ENCODE results near the gene ST7.
"Not testable (repeated sequence)": the region's sequence is repeated elsewhere in the genome, so short reads cannot be mapped to it uniquely, and the experiment has no call there.

ST7 gene

DNA sequence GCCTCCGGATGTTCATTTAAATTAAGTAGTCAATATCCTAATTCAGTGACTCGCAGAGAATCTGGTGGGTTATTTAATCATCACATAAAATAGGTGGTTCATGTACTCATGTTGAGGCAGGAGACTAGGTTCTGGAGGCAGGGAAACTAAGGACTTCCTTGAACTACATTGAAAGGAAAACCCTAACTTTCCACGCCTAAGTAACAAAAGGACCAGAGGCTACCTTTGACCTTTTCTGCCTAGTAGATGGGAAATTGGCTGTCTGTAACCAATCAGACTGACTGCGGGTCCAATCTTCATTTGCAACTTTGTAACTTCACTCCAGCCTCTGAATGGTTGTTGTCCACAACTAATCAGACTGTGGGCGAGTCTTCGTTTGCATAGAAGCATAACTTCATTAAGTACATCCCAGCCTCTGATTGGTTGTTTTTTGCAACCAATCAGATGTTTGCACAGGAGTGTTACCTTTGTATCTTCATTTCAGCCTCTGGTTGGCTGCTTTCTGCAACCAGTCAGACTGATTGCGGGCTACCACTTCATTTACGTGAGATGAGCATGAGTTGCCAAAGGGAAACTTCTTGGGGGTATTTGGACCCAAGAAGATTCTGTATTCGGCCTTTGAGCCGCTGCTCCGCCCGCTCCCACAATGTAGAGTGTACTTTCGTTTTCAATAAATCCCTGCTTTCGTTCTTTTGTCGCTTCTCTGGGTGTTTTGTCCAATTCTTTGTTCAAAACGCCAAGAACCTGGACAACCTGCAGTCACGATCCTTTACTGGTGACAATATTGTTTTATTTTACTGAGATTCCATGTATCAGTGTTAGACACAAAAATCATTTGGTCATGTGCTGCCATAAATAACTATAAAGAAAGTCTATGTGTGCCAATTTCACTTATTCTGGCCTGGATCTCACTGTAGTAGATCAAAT is 1.7 kb upstream of the ST7 start:
- no peak for DNase-seq (ENCODE audit: low read depth, low spot score)

DNA sequence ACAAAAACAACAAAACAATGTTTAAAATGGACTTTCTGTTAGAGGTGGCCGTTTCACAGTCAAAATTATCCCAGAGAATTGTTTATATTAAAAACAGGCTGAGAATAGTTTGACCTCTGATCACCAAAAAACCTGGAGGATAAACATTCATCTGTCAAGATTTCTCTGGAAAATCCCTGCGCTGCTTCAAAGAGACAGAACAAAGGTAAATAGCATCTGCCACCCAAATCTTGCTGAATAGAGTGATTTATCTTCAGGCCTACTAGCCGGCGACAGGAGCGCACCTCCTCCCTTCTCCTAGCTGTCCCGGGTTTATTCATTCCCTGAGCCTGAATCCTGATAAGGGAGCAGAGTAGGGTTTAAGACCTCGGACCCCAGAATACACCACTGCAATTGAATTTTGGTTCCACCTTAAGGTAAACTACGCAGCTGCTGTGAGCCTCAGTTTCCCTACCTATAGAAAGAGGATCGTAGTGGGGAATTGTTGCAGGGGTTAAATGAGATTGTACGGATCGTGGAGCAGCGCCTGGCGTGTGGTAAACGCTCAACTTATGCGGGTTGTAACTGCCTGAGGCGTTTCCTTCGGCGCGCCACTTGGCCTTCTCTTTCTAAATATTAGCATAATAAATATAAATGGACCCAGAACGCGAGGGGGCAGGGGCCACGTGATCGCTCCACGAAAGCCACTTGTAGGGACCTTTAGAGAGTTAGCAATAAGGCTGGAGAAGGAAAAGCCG is 498 bp upstream of the ST7 start:
- peak; percentile 10 for DNase-seq (ENCODE audit: low read depth, low spot score)

DNA sequence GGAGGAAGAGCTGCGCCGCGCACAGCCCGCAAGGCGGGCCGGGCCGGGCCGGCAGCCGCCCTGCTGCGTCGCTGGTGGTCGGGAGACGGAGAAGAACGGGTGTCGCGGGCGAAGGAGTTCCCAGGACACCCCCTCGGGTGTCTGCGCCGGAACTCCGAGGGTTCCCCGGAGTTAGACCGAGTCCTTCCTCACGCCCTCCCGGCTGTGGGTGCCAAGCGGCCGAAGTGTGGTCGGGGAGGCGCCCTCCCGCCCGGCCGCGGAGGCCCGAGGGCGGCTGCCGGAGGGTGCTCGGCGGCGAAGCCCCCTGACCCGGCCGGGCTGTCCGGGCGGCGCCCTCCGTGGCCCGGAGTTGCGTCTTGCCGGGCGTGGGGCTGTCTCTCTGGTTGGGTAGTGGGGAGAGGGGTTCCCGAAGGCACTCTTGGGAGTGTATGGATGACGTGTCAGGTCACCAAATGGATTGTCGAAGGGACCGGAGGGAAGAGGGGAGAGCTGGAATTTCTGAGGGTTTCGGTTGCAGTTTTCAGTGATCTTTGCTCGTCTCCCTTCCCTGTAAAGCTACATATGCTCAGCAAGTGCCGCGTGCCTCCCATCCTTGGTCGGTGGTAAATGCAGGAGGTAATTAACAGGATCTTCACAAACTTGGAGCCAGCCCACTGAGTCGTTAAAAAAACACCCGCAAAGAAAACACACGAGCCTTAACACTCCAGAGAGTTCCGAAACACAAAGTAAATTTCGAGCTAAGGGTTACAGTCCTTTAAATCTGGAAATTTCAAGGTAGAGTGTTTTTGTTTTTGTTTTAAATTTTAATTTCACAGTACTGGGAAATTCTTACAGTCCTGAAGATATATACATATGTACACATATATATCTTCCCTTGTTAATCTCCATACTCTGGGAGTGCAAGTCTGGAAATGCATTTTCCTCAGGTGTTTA is 871 bp downstream of the ST7 start:
- no peak for DNase-seq (ENCODE audit: low read depth, low spot score)

DNA sequence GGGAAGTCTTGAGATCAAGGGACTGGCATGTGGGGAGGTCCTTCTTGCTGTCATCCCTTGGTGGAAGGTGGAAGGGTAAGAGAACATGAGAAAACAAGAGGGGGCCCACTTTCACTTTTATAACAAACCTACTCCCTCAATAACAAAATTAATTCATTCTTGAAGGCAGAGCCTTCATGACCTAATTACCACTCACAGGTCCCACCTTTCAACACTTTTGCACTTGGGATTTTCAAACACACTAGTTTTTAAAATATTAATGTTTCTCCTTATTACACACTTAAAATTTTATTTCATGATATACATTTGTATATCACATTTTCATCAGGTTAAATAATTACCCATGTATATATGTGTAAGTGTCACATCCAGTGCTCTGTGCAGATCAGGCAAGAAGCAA is 2.0 kb downstream of the ST7 start:
- DNase-seq (ENCODE audit: low read depth, low spot score), result no peak

DNA sequence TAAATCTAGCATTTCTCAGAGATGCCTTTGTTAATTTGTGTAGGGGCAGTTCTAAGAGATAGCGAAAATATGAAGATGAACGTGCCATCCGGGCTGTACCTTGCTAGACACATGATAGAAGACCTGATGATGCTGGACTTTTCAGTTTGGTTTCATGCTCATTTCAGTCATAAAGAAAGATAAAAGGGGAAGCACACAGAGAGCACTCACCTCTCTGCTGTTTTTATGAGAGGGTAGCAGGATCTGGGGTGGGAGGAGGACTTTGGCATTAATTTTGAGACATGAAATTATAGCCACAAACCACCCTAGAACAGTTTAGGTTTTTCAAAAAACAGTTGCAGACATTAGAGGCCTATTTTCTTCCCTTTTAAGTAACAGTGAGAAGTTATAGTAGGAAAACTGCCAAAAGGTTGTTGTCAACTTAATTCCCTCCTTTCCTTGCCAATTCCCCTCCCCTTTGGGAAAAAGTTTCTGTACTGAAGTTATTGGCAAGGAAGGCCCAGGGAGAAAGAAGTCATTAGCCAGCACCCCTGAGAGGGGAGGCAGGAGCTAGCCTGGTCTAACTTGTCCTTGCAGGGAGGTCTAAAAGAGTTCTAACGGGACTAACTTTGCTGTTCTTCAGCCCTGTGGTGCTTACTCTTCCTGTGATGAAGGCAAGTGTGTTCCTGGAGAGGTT is 2.6 kb downstream of the ST7 start:
- no peak for DNase-seq (ENCODE audit: low read depth, low spot score)

DNA sequence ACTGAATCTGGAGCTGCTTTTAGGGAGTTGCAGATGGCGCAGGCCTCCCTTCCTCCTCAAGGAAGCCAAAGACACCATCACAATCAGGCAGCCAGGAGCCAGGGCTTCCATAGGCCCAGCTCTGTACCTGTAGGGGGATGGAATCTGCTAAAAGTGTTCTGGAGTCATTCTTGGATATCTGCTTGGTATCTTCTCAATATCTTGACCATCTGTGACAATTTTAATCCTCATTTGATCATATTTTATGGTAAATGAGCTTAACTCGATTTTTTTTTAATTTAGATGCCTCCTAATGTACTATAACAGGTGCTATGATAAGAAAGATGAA is 3.1 kb downstream of the ST7 start:
- DNase-seq (ENCODE audit: low read depth, low spot score), result no peak

DNA sequence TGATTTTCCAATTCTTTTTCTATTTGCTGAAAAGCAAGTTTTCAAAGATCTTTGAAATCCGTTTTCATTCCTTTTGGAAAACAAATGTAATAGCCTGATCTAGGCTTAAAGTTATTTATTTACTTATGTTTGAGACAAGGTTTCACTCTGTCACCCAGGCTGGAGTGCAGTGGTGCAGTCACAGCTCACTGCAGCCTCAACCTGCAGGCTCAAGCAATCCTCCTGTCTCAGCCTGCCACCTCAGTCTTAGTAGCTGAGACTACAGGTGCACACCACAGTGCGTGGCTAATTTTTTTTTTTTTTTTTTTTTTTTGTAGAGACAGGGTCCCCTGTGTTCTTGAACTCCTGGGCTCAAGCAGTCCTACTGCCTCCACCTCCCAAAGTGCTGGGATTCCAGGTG is 4.6 kb downstream of the ST7 start:
- no peak for DNase-seq (ENCODE audit: low read depth, low spot score)

DNA sequence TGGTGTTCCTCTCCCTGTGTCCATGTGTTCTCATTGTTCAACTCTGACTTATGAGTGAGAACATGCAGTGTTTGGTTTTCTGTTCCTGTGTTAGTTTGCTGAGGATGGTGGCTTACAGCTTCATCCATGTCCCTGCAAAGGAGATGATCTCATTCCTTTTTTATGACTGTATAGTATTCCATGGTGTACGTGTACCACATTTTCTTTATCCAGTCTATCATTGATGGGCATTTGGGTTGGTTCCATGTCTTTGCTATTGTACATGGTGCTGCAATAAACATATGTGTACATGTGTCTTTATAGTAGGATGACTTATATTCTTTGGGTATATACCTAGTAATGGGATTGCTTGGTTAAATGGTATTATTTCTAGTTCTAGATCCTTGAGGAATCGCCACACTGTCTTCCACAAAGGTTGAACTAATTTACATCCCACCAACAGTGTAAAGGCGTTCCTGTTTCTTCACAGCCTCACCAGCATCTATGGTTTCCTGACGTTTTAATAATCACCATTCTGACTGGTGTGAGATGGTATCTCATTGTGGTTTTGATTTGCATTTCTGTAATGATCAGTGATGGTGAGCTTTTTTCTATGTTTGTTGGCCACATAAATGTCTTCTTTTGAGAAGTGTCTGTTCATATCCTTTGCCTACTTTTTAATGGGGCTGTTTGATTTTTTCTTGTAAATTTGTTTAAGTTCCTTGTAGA is 8.8 kb downstream of the ST7 start:
- DNase-seq (ENCODE audit: low read depth, low spot score), result not testable (repeated sequence)

DNA sequence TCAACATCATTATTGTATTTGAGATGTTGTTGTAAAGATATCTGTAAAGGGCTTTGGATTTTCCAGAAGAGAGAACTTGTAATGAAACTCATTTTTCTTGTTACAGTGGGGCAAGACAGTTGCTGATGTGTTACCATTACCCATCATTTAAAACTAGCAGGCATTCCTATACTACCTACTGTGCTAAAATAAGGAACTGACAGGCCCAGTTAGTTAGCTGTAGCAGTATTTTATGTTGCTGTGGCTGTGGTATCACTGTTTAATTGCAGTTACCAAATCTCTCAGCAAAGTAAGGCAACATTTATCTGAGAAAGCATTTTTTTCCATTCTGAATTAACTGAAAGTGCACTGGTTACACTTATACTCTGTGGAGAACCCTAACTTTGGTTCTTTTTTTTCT is 9.9 kb downstream of the ST7 start:
- no peak for DNase-seq (ENCODE audit: low read depth, low spot score)

DNA sequence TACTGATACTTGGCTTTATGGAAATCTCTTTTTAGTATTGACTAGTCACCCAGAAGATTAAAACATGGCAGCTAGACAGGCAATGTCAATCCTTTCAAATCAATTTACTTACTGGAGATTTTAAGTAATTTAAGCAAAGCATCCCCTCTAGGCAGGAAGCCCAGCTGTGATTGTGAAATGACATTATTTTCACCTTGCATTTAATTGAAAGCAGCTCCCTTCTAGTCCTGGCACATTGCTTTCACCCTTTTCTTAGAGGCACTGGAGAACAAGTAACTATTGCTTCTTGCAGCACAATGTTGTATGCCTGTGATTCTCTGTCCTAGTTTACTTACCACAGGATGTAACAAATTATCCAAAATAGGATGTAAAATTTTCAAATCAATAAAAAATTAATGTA is 13.3 kb downstream of the ST7 start:
- no peak for DNase-seq (ENCODE audit: low read depth, low spot score)

DNA sequence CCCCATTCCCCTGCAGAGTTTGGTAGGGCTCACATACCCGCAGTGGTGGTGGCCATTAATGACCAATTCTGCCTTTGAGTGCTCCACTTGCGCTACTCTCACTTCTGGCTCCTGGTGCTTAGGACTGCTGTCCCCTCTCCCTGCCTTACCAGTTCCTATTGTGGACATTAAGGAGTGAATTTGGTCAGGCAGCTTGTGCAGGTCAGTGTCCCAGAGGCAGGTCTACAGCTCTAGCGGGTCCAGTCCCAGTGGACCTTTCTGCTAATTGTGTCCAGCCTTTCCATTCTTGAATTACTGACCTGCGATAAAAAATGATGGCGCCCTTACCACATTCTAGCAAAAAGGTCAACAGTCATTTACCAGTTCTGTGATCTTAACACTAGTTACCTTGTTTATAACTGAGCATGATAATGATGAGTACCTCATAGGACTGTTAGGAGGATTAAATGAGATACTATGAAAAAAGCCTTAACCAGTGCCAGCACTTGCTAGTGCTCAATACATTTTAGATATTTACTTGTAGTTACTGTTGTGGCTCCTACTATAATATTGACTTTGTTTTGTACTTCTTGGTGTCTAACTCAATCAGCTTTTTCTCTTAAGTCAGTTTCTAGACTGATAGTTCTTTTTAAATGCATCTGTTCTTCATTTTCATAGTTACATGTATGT is 14.1 kb downstream of the ST7 start:
- DNase-seq (ENCODE audit: low read depth, low spot score), result no peak

DNA sequence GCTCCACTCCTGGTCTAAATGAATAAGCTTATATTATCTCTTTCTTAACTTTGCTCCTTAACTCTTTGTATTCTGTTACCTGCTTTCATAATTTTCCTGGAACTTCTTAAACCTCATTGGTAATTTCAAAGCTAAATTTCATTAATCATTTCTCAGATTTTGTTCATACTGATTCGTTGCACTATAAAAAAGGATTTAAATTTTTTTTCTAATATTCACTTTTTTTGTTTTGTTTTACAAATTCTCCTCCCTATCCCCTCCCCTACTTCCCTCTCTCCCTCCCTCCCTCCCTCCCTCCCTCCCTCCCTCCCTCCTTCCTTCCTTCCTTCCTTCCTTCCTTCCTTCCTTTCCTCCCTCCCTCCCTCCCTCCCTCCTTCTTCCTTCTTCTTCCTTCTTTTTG is 14.7 kb downstream of the ST7 start:
- no peak for DNase-seq (ENCODE audit: low read depth, low spot score)

DNA sequence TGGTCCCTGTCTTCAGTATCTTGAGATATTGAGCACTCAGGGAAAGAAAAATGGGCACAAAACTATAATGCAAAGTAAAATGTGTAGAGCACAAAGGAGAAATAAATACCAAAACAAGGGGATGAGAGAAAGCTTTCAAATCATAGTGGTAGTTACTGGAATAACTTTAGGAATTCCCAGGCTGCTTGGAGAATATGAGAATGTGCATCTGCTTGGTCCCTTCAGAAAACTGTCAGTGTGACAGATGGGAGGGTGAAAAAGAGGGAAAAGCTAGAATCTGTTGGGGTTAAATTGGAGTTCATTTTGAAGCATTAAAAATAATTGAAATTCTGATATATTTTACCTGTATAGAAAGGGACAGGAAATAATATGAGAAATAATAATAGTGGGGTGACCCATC is 15.3 kb downstream of the ST7 start:
- DNase-seq (ENCODE audit: low read depth, low spot score), result no peak

DNA sequence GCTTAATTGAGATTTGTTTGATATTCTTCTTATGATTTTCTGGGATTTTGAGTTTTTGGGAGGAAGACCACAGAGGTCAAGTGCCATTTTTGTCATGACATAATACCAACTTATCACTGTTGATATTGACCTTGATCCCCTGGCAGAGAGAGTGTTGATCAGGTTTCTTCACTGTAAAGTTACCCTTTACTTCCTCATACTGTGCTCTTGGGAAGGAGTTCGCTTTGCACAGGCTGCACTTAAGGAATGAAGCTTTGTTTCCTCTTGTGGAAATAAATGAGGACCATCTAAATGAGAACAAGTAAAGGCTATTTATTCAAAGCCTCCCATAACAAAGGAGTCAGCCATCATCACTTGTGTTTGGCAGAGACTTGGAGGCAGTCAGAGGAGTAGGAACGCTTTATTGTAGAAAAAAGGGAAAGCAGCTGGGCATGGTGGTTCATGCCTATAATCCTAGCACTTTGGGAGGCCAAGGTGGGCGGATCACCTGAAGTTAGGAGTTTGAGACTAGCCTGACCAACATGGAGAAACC is 16.1 kb downstream of the ST7 start:
- DNase-seq (ENCODE audit: low read depth, low spot score), result no peak

DNA sequence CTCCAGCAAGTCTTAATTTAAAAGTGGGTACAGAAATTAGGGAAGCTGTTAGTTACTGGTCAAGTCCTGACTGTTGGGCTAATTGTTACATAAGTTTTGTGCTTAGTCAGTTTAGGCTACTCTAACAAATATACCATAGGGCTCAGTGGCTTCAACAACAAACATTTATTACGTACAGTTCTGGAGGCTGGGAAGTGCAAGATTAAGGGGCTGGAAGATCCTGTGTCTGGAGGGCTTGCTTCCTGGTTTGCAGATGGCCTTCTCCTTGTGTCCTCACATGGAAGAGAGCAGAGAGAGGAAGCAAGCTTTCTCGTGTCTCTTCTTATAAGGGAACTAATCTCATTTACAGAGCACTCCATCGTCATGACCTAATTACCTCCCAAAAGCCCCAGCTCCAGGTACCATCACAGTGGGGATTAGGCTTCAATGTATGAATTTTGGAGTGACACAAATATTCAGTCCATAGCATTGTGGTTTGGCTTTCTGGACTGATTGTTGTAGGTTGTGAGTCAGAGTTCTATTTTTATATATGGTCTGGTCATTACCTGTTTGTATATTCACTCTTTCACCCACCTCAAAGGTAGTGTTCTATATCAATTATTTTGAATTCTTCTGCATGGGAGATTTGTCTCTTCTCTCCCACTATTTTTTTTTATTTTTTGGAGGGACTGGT is 17.1 kb downstream of the ST7 start:
- no peak for DNase-seq (ENCODE audit: low read depth, low spot score)

DNA sequence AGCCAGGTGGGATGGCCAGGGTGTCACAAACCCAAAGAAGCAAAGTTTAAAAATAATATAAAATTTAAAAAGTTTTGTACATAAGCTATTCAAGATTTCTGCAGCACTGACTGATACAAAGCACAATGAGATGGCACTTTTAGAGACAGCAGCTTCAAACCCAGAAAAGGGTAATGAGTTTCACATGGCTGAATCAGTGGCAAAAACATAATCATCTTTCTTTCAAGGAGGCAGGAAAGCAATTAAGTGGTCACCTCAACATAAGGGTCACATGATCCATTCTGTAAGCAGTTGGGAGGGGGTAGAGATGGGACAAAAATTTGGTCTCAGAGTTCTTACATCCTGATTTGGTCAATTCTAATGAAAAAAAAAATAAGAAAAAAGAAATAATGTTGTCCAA is 17.9 kb downstream of the ST7 start:
- not testable (repeated sequence) for DNase-seq (ENCODE audit: low read depth, low spot score)

DNA sequence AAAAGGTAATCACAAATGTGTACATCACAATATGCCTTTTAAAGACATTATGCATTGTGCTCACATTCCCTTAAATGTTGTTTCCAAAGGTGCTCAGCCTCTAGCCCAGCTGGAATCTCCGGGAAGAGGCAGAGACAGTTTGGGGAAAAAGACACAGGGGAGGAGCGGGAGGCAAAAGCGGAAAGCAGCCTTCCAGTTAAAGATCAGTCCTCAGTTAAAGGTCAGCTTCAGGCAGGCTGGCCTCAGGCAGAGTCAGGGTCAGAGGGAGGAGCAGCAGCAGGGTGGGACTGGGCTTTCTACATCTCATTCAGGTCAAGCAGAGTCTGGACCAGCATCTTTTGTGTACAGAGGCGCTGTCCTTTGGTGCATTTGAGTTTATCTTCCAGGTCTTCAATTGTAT is 18.6 kb downstream of the ST7 start:
- no peak for DNase-seq (ENCODE audit: low read depth, low spot score)

DNA sequence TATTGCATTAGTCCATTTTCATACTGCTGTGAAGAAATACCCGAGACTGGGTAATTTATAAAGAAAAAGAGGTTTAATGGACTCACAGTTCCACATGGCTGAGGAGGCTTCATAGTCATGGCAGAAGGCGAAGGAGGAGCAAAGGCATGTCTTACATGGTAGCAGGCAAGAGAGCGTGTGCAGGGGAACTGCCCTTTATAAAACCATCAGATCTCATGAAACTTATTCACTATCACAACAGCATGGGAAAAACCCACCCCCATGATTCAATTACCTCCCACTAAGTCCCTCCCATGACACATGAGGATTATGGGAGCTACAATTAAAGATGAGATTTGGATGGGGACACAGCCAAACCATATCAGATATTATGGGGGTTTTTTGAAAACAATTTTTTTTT is 21.7 kb downstream of the ST7 start:
- not testable (repeated sequence) for DNase-seq (ENCODE audit: low read depth, low spot score)

DNA sequence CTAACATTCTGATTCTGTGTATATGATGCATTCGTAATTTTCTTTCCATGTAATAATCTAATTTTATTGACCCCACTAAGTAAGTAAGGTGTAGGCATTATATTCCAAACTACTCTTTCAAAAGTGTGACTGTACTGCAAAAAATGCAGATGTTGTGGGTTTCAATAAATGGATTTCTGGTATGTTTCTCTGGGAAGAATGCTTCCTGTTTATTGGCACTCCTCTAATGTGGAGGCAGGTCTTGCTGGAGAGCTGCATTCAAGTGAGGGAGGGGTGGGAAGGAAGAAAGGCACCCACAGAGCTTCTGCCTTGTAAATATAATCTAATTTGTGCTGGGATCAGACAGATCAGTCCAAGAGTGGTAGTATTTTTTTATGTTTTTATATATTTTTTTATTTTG is 23.9 kb downstream of the ST7 start:
- no peak for DNase-seq (ENCODE audit: low read depth, low spot score)

DNA sequence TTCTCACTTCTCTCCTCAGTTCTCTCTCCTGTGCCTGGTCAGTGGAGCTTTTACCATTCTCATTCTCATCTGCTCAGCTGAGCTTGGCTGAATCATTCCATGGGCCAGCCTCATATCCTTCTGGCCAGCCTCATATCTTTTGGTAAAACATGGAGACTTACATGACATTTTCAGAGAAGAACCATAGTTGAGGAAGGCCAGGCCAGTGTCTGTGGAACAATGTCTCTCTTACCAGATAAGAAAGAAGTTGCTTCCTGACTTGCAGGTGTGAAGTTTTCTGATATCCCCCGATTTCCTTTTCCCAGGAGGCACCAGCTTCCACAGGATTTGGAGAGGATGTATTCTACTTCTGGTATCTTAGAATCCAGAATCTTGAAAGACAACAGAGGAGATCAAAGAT is 24.7 kb downstream of the ST7 start:
- no peak for DNase-seq (ENCODE audit: low read depth, low spot score)

Measured in activated CD4-positive, CD25-positive, alpha-beta regulatory T cell treated with anti-CD3 and anti-CD28 coated beads, Interleukin-2, amount 50 U/mL, for 16 hours (primary cell).